DND-41 (cell line): Measurements from ENCODE around the gene GLYATL1.

Experiments used
- ATAC-seq: fragments of 200-7000 bp; cut with Tn5 transposase; 3 replicates; pipeline ENCODE4 v1.9.1; 2021; ENCODE audit warnings: low read depth; ENCODE audit not compliant: insufficient read depth
- DNase-seq: peaks from one replicate; pipeline ENCODE4 v3.0.0-alpha.2; 2020
- H2AFZ ChIP-seq: 2 replicates; pipeline ENCODE4 v1.6.0; 2012; ENCODE audit warnings: low read depth, low read length
- H3K27ac ChIP-seq: 2 replicates; pipeline ENCODE4 v1.5.1; 2012; ENCODE audit warnings: low read length, inconsistent platforms
- H3K27me3 ChIP-seq: fragments of 200-600 bp; sonication (generic); 2 replicates; pipeline ENCODE4 v1.6.0; 2012; ENCODE audit warnings: low read length, mild to moderate bottlenecking, inconsistent platforms; ENCODE audit not compliant: insufficient read depth, poor library complexity
- H3K36me3 ChIP-seq: 2 replicates; pipeline ENCODE4 v1.5.1; 2012; ENCODE audit warnings: low read length, inconsistent platforms; ENCODE audit not compliant: insufficient read depth
- H3K4me1 ChIP-seq: 2 replicates; pipeline ENCODE4 v1.5.1; 2012; ENCODE audit warnings: mild to moderate bottlenecking, low read length; ENCODE audit not compliant: insufficient read depth
- H3K4me2 ChIP-seq: 2 replicates; pipeline ENCODE4 v1.6.0; 2012; ENCODE audit warnings: mild to moderate bottlenecking, moderate library complexity, low read length, inconsistent platforms; ENCODE audit not compliant: insufficient read depth
- H3K4me3 ChIP-seq, 2 experiments: fragments of 200-600 bp in 1 of 2; shearing (Covaris generic) in 1 of 2; 2 replicates each; pipeline ENCODE4 v1.5.1; 2012 to 2016; ENCODE audit warnings: inconsistent platforms in 2 of 2, low read length in 2 of 2, mild to moderate bottlenecking in 2 of 2, low read depth in 1 of 2, moderate library complexity in 1 of 2
- H3K79me2 ChIP-seq: 2 replicates; pipeline ENCODE4 v1.6.0; 2012; ENCODE audit warnings: low read length, inconsistent platforms; ENCODE audit not compliant: insufficient read depth
- H3K9ac ChIP-seq: 2 replicates; pipeline ENCODE4 v1.6.0; 2012; ENCODE audit warnings: low read depth, mild to moderate bottlenecking, inconsistent platforms, low read length, moderate library complexity
- H3K9me3 ChIP-seq: 2 replicates; pipeline ENCODE4 v1.5.1; 2012; ENCODE audit warnings: low read length, moderate library complexity, mild to moderate bottlenecking, inconsistent platforms; ENCODE audit not compliant: insufficient read depth, severe bottlenecking
- H4K20me1 ChIP-seq: 2 replicates; pipeline ENCODE4 v1.6.0; 2012; ENCODE audit warnings: low read length; ENCODE audit not compliant: insufficient read depth
- CTCF ChIP-seq: IDR thresholded peaks from 2 replicates; pipeline ENCODE4 v1.5.1; 2012; ENCODE audit warnings: borderline replicate concordance, low read length, moderate library complexity, mild to moderate bottlenecking; ENCODE audit not compliant: poor library complexity, severe bottlenecking; ENCODE audit errors: extremely low read depth
- EZH2 ChIP-seq: IDR thresholded peaks from 3 replicates; pipeline ENCODE4 v1.6.1; 2012; ENCODE audit warnings: borderline replicate concordance, low read depth, mild to moderate bottlenecking, moderate library complexity, low read length, inconsistent platforms; ENCODE audit not compliant: severe bottlenecking

The GLYATL1 gene

GRCh38 chr11:58927393-58928106 is 11.7 kb upstream of the GLYATL1 start:
- Histone ChIP-seq H3K9me3 (no peaks in the 10 kb centered on the region), H3K79me2 (no peaks in the 10 kb centered on the region), H2AFZ (no peak overlapping the region), H3K36me3 (no peaks in the 10 kb centered on the region), H3K4me3 (no peak overlapping the region), H4K20me1 (no peaks in the 10 kb centered on the region), H3K27ac (no peak overlapping the region), H3K4me1 (no peaks in the 10 kb centered on the region), H3K9ac (no peak overlapping the region), H3K4me2 (no peak overlapping the region), H3K27me3 (peaks cover 28% of the 10 kb centered on the region)
- DNase-seq (peak; percentile 29), ATAC-seq (peak; percentile 58; the same call in 2 of the 3 replicates)
- TF ChIP-seq CTCF: no peak
- peak; percentile 25 for TF ChIP-seq EZH2

DNA sequence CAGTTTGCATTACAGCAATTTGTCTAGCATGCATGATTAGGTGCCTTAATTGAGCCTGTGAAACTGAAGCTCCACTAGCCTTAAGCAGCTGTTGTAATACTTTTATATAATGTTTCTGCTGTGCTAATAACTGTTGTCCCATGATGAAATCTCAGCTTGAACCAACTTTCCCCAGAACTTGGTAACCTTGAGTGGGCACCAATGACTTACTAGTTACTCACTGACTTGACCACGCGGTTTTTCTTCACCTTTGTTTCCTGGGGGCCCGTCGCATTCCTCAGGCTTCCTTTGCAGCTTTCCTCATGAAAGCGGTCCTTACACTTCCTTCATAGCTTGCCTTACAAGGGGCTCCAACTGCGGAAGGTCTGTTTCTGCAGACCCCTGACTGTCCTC is 11.2 kb upstream of the GLYATL1 start:
- no peak overlapping the region for H2AFZ ChIP-seq
- no peak overlapping the region for H3K27ac ChIP-seq
- ATAC-seq (no peak), DNase-seq (no peak)
- peaks cover 28% of the 10 kb centered on the region for H3K27me3 ChIP-seq
- no peak overlapping the region for H3K4me3 ChIP-seq
- H3K4me2 ChIP-seq: no peak overlapping the region
- no peaks in the 10 kb centered on the region for H3K36me3 ChIP-seq
- no peaks in the 10 kb centered on the region for H4K20me1 ChIP-seq
- H3K9me3 ChIP-seq: no peaks in the 10 kb centered on the region
- TF ChIP-seq EZH2 (no peak), CTCF (no peak)
- H3K79me2 ChIP-seq: no peaks in the 10 kb centered on the region
- H3K4me1 ChIP-seq: no peaks in the 10 kb centered on the region
- H3K9ac ChIP-seq: no peak overlapping the region

DNA sequence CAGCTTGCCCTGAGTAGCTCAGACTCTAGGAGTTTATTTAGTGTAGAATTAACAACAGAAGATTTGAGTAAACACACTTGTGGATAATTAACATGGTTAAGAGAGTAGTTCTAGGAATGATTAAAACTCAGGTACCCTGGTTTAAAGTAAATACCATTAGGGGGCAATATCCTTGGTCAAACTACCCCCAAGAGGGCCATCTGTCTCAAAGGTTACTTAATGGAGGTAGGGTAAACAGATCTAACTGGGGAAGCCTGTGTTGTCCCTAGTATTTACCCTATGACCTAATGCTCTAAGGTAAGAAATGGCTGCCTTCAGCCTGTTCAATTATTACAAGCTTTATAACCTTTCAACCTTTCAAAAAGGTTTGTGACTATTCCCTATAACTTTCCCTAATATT is 10.6 kb upstream of the GLYATL1 start:
- H3K36me3 ChIP-seq: no peaks in the 10 kb centered on the region
- no peak overlapping the region for H3K27ac ChIP-seq
- H3K9ac ChIP-seq: no peak overlapping the region
- peaks cover 24% of the 10 kb centered on the region for H3K27me3 ChIP-seq
- ATAC-seq: no peak
- no peak overlapping the region for H3K4me2 ChIP-seq
- H3K4me3 ChIP-seq: no peak overlapping the region
- no peaks in the 10 kb centered on the region for H3K79me2 ChIP-seq
- H3K4me1 ChIP-seq: no peaks in the 10 kb centered on the region
- H4K20me1 ChIP-seq: no peaks in the 10 kb centered on the region
- no peak overlapping the region for H2AFZ ChIP-seq
- TF ChIP-seq CTCF (no peak), EZH2 (no peak)
- no peak for DNase-seq
- H3K9me3 ChIP-seq: no peaks in the 10 kb centered on the region

DNA sequence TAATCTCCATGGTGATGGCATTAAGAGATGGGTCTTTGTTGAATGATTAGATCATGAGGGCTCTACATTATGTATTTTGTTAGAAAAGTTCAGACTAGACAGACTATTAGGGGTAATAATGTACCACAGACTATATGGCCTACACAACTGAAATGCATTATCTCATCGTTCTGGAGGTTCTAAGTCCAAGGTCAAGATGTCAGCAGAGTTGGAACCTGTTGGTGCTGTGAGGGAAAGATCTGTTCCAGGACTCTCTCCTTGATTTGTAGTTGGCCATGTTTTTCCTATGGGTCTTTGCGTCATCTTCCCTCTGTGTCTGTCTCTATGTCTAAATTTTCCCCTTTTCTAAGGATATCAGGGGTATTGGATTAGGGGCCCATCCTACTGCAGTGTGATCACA is 8.4 kb upstream of the GLYATL1 start:
- Histone ChIP-seq H3K4me3 (no peak overlapping the region), H2AFZ (no peak overlapping the region), H3K27ac (no peak overlapping the region), H3K36me3 (no peaks in the 10 kb centered on the region), H3K9me3 (no peaks in the 10 kb centered on the region), H3K4me2 (no peak overlapping the region), H4K20me1 (no peaks in the 10 kb centered on the region), H3K4me1 (no peaks in the 10 kb centered on the region), H3K79me2 (no peaks in the 10 kb centered on the region), H3K27me3 (peaks cover 24% of the 10 kb centered on the region), H3K9ac (no peak overlapping the region)
- DNase-seq: no peak
- ATAC-seq: no peak
- no peak for TF ChIP-seq CTCF
- no peak for TF ChIP-seq EZH2
